GM19467 (cell line): ENCODE data around the gene SYNE4.
A peak's percentile ranks its signal among the peaks of the same experiment; 100 is the strongest.
"Not testable (repeated sequence)": the region's sequence is repeated elsewhere in the genome, so short reads cannot be mapped to it uniquely, and the experiment has no call there.

Experiments
- ATAC-seq: cut with Tn5 transposase; IDR thresholded peaks from one replicate; pipeline ENCODE4 v1.9.1; 2021; ENCODE audit warnings: mild to moderate bottlenecking, moderate library complexity; ENCODE audit not compliant: unreplicated experiment

The SYNE4 gene

GRCh38 chr19:36008336-36008978 lies at the start of gene SYNE4:
TSS of gene SYNE4 (minus strand) at chr19:36008813. CDS start at chr19:36008681, 132 bp downstream.
- no peak for ATAC-seq

- ATAC-seq = peak; percentile 68
Observed at GRCh38 chr19:36054733-36055686, 46.4 kb upstream of the SYNE4 start, which contains the start of gene WDR62. TSS of gene WDR62 (plus strand) at chr19:36054897. CDS start at chr19:36054972, 75 bp downstream.

GRCh38 chr19:36054119-36054732 lies 45.6 kb upstream of the SYNE4 start, which contains the start of gene THAP8:
TSS of gene THAP8 (minus strand) at chr19:36054285. CDS start at chr19:36054217, 68 bp downstream.
- ATAC-seq = peak; percentile 75

GRCh38 chr19:36051637-36052036 lies 43.0 kb upstream of the SYNE4 start:
- no peak for ATAC-seq

- ATAC-seq = no peak
Observed at GRCh38 chr19:36051236-36051635, 42.6 kb upstream of the SYNE4 start.

GRCh38 chr19:36049080-36049698 lies 40.6 kb upstream of the SYNE4 start:
- ATAC-seq = no peak

GRCh38 chr19:36047835-36048234 lies 39.2 kb upstream of the SYNE4 start:
- ATAC-seq = no peak

- ATAC-seq = no peak
Observed at GRCh38 chr19:36046443-36047050, 37.9 kb upstream of the SYNE4 start.

GRCh38 chr19:36043952-36044351 lies 35.3 kb upstream of the SYNE4 start:
- ATAC-seq = no peak

- ATAC-seq = no peak
Observed at GRCh38 chr19:36041831-36042230, 33.2 kb upstream of the SYNE4 start.

GRCh38 chr19:36041092-36041491 lies 32.5 kb upstream of the SYNE4 start:
- ATAC-seq = not testable (repeated sequence)

- no peak for ATAC-seq
Observed at GRCh38 chr19:36040495-36040894, 31.9 kb upstream of the SYNE4 start.

GRCh38 chr19:36032251-36033104 lies 23.9 kb upstream of the SYNE4 start, which contains the start of gene CLIP3:
TSS of gene CLIP3 (minus strand) at chr19:36032873. CDS start at chr19:36032357, 516 bp downstream.
- no peak for ATAC-seq

GRCh38 chr19:36031308-36031707 lies 22.7 kb upstream of the SYNE4 start:
- no peak for ATAC-seq

- ATAC-seq = no peak
Observed at GRCh38 chr19:36030264-36031148, 21.9 kb upstream of the SYNE4 start.

GRCh38 chr19:36028313-36029041 lies 19.9 kb upstream of the SYNE4 start:
- ATAC-seq = no peak

GRCh38 chr19:36027696-36028095 lies 19.1 kb upstream of the SYNE4 start:
- ATAC-seq = no peak
